Renal pelvis (tissue), 4 donors: ENCODE data around the gene WLS. TPM values are rescaled to one million over a fixed set of nuclear protein-coding genes. Genes with fewer than 3 reads are reported as not detected.
A peak's percentile ranks its signal among the peaks of the same experiment; 100 is the strongest.

Experiments
- DNase-seq: peaks from one replicate; pipeline ENCODE4 v3.0.0-alpha.2; 2013
- polyA plus RNA-seq, 3 donors: library from polyadenylated mRNA; unstranded; fragments of 120-200 nt; gene quantifications; one replicate each; pipeline ENCODE4 v1.2.1, GENCODE V29; 2013; ENCODE audit not compliant: insufficient read length in 3 of 3

Gene WLS
- polyA plus RNA-seq, 3 donors = 130 to 148 (median 132) TPM

DNA sequence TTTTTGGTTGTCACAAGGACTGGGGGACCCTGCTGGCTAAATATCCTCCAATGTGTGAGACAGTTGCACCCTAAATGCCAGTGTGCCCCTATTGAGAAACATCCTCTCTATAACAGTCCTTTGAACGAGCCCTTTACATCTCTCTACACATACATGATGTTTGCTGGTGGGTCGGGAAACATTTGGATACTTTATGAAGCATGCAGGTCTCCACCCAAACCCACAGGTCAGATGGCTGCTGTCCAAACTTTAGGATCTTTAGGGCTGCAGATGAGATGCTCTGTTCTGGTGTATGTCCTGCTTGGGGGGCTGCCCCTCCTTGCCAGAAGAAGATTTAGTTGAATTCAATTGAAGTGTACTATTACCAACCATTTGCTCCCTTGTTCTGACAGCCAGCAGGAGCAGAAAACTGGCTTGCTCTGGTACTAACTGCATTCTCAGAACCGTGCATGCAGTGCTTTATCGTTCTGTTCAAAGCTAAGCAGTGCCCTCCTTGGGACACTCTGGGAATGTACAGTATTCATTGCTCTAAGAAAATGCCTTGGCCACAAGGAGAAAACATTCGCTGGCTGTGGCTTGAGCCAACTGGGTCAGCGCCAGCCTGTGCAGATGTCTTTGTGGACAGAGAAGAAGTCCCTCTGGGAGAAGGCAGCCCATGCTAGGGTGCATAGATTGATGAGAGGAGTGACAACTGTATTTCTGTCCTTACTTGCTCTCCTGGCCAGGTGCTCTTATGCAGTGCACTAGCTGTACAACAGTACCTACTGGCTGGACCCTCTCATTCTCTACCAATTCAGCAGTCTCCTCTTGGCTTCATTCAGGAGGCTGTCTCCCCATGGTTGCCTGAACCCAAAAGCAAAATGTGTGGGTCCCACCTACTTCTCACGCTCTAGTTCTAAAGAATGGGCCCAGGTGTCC is 120.5 kb downstream of the WLS start:
- DNase-seq = peak; percentile 78

GRCh38 chr1:68107771-68108170 is 124.6 kb downstream of the WLS start:
- no peak for DNase-seq

- DNase-seq = no peak
These were observed 128.3 kb downstream of the WLS start for GRCh38 chr1:68103884-68104554.

GRCh38 chr1:68103011-68103545 is 129.2 kb downstream of the WLS start:
- DNase-seq = no peak

GRCh38 chr1:68101829-68102228 is 130.5 kb downstream of the WLS start:
- no peak for DNase-seq

GRCh38 chr1:68100571-68100970 is 131.8 kb downstream of the WLS start:
- no peak for DNase-seq

- DNase-seq = no peak
These were observed 138.6 kb downstream of the WLS start for GRCh38 chr1:68093737-68094136.

DNA sequence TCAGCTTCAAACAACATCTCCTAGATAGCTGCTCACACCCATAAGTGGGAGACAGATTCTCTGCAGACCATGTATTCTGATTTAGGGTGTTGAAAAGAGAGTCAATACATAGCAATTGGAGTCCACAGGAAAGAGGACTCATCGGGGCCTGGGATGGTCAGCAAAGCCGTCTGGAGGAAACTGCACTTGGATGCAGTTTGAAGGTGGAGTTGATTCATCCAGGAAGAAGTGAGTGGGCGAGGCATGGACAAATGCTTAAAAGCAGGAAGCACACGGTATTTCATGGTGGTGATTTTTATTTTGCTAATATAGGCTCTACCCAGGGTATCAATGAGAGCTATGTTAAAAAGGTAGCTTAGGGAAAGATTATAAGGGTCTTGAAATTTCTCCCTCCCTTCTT is 145.1 kb downstream of the WLS start:
- DNase-seq = no peak

DNA sequence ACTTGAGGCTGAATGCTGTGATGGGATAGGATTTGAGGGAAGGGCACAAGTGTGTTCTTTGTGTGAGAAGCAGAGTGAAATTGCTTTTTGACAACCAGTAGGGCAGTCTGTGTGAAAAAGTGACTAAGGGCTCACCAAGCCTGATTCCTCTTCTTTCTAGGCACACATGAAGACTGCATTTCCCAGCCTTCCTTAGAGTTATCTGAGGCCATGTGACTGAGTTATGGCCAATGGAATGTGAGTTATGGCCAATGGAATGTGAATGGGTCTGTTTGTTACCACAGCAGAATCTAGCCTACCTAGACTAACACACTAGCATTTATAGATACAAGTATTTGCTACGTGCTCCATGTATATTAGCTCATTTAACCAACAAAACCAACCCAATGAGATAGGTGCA is 146.6 kb downstream of the WLS start:
- DNase-seq = no peak

- DNase-seq = no peak
These were observed 148.6 kb downstream of the WLS start for GRCh38 chr1:68083686-68084085.

DNA sequence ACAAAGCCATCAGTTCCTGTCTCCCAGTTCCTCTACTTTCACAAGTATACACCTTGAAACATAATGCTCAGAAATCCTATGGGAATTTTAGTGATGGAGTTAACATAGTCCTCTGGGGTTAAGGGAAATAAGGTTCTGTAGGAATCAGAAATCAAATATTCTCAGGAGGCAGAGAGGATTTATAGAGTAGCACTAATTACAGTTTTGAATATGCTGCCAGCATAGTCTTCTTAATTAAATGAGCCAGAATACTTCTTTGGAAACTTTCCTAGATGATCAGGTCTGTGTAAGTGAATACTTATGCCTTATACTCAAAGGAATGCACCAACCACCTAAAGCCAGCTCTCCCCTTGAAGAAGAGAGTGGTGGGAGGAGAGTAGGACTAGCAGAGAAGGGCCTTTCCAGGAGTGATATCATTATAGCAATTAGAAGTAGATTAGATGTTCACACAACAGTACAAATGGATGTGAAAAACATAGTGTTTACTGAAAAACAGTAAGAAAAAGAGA is 150.5 kb downstream of the WLS start:
- DNase-seq = no peak

DNA sequence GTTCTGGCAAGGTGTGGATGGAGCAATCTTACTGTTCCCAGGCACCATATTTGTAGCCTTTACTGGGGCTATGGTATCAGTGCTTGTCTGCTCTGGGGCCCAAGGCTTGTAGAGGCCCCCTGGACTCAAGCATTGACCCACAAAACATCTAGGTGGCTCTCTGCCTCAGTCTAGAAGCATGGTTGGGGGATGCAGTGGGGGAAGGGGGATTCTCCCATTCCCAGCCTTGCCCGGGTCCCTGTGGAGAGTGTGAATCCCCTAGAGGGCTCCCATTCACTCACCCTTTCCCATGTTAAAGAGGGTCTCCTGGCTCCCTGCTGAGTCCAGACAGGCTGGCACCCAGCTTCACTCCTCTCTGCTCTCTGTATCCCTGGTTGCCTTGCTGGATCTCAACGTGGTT is 153.7 kb downstream of the WLS start:
- DNase-seq = no peak

Other genes starting within 250 kb of the WLS start
- gene DIRAS3, start 181.9 kb downstream of the WLS start, polyA plus RNA-seq = 1 to 10 TPM; 1.7 to 3.9 (median 3.1) TPM
- gene RPE65, start 217.4 kb upstream of the WLS start, polyA plus RNA-seq = under 1 TPM; 0.09 to 0.10 (median 0.09) TPM